HG03139 (cell line): Measurements from ENCODE around the gene ITGA3.

ENCODE experiments used
- ATAC-seq: cut with Tn5 transposase; IDR thresholded peaks from one replicate; pipeline ENCODE4 v1.9.1; 2021; ENCODE audit not compliant: unreplicated experiment

ITGA3 gene

DNA sequence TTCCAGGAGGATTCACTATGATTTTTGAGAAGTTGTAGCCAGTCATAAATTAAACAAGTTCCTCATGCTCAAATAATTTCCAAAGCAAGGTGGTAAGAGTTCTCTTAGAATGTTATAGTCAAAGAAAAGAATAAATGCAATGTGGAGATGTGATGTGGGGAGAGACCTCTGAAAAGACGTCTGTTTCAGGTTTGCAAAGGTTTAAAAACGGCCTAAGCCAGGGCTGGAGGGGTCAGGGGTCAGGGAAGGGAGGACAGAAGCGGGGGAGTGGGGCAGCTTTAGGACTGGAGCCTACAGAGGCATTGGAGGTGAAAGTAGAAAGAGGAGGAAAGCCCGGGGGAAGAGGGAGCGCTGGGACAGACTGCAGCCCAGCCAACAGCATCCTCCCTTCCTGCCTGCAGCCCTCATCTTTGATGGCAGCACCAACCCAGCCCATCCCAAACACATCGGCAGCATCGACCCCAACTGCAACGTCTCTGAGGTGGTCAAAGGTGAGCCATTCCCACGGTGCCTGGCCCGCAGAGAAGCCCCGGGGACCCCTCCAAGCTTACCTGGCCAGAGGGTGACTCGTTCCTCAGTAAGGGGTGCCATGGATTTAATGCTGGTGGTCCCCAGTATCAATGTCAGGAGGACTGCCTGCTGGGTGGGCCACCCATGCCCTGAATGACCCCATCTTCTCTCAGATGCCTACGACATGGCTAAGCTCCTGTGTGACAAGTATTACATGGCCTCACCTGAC lies 50.7 kb downstream of the ITGA3 start:
- ATAC-seq, result no peak

DNA sequence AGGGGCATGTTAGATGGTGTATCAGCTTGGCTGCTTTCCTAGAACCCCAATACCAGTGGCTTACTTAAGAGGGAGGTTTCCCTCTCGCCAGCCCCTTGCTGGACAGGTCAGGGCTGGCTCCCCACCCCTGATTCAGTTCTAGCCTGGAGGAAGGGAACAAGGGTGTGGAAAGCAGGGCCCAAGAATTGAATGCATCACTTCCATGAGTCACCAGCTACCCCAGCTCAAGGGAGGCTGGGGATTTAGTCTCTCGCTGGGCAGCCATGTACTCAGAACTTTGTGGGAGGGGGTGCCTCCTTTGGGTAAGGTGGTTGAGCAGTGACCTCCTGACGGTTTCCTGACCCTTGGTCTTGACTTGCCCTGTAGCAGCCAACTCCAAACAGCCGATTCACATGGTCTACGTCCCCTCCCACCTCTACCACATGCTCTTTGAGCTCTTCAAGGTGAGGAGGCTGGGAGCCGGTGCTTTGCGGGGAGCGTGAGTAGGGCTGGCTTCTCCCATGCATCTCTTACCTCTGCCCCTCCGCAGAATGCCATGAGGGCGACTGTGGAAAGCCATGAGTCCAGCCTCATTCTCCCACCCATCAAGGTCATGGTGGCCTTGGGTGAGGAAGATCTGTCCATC lies 52.0 kb downstream of the ITGA3 start:
- ATAC-seq, result no peak

GRCh38 chr17:50108556-50108955 lies 52.6 kb downstream of the ITGA3 start:
- no peak for ATAC-seq

GRCh38 chr17:50109207-50109606 lies 53.3 kb downstream of the ITGA3 start:
- ATAC-seq, result no peak

DNA sequence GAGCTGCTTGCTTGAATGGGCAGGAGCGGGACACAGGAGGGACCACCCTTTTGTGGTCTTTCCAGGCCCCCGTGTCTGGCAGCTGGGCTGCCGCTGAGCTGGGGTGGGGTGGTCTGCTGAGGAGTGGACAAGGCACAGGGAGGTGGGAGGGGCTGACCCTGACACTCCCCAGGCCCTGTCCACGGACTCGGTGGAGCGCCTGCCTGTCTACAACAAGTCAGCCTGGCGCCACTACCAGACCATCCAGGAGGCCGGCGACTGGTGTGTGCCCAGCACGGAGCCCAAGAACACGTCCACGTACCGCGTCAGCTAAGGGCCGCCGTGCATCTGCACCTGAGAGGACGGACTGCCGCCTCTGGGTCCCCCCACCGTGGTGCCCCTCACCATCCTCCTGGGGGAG lies 53.9 kb downstream of the ITGA3 start:
- ATAC-seq, result no peak

GRCh38 chr17:50110591-50111349 lies 54.9 kb downstream of the ITGA3 start:
- ATAC-seq, result no peak

GRCh38 chr17:50111673-50112655 lies 56.1 kb downstream of the ITGA3 start:
- ATAC-seq, result no peak

GRCh38 chr17:50112694-50113093 lies 56.8 kb downstream of the ITGA3 start:
- ATAC-seq, result no peak

DNA sequence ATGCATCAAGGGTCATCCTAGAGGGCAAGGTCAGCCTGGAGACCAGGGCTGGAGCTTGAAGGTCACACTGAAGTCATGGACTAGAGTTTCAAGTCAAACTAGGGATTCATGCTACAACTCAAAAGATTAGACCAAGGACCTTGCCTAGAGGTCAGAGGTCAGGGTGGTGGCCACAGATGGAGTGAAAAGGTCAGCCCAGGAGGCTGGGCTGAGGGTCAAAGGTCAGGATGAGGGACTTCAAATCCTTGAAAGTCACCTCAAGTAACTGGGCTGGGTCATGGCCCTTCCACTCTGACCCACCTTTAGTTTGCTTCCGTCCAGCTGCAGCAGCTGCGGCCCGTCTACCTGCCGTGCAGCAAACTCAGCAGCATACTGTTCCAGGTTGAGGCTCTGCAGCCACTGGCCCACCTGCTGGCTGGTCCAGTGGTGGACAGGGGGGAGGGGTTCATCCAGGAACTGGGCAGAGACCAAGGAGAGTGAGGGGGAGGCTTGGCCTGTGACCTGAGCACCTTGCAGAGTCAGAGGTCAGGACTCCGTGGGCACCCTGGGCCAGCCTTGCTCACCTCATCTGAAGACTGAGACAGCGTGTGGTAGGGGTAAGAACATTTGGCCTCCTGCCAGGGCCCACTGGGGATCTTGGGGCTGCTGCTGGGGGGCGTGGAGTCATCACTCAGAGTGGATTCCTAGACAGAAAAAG lies 57.9 kb downstream of the ITGA3 start:
- no peak for ATAC-seq

- ATAC-seq, result no peak
Measured at GRCh38 chr17:50114401-50114800, 58.5 kb downstream of the ITGA3 start.

DNA sequence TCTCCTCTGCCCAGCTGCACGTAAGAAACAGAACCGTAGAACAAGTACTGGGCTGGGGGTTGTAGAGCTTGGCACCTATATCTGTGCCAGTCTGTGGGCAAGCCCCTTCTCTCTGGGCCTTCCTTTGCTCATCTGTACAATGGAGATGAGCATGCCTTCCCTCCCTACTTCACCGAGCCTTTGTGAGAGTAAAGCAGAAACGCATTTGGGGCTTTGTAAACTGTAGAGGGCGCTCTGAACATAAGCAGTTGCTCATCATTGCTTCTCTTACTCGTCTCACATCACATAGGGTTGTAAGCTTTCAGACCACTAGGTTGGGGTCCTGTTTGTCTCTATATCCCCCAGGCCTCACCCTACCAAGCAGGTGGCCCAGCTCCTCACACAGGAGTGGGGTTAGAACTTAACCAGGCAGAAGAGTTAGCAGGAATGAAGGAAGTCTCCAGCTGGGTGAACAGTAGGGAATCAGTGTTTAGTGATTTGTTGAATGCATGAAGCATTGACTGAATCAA lies 59.0 kb downstream of the ITGA3 start:
- no peak for ATAC-seq

GRCh38 chr17:50115756-50116155 lies 59.8 kb downstream of the ITGA3 start:
- ATAC-seq, result no peak

DNA sequence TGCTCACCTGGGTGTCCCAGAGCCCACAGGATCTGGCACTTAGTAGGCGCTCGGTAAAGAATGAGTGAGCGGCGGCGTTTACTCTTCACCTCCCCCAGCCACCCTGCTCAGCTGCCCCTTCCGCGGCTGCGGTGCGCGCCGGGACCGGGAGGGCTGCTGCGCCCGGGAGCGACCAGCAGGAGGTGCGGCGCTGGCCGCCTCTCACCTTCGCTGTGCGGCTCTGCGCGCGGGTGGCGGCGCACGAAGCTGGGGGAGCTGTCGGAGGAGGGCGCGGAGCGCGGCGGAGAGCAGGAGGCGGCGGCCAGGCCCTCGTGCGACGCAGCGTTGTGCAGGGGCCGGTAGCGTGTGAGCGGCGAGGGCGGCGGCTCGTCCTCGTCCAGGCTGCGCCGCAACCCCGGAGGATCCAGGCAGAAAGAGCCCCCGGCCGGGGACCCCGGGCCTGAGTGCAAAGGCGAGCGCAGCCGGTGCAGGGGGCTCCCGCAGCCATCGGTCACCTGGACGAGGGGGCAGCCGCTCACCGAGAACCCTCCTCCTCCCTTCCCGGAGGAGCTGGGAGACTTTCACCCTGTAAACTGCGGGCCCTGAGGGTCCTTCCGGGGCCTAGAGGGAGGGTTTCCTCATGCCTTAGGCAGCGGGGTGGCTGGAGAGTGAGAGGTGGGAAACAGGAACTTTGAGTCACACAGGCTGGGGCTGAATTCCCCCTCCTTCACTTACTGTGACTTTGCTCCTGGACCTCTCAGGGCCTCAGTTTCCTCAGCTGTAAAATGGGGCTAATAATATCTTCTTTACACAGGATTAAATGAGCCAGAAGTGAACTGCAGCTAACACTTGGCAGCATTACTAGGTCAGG lies 61.5 kb downstream of the ITGA3 start:
- peak; percentile 52 for ATAC-seq

DNA sequence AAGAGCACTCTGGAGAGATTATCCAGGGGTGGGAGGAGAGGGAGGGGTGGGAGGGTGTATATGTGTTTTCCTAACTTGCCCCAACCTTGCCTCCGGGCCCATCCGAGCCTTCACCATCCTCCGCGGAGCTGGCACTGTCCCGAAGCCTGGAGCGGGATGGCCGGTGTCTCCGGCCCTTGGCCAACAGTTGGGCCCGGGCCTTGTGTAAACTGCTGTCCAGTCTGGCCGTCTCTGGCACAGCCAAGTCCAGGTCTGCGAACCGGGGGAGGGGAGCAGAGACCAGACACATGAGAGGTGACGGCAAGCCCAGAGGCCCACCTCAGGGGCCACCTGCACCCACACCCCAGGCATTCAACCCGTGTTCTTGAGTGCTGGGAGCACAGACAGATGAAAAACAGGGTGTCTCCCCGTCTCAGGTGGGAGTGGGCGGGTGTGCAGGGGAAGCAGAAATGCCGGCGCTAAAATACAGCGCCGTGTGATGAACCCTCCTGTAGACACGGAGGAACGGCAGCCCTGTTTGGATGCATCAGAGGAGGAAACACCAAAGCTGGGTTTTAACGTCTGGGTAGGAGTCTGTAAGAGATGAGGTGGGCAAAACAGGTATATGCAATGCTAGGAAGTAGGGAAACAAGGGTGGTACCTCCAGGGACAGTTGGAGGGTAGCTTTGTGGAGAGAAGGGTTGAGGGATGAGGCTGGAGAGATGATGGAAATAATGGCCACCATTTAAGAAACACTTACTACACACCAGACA lies 62.3 kb downstream of the ITGA3 start:
- ATAC-seq, result no peak

DNA sequence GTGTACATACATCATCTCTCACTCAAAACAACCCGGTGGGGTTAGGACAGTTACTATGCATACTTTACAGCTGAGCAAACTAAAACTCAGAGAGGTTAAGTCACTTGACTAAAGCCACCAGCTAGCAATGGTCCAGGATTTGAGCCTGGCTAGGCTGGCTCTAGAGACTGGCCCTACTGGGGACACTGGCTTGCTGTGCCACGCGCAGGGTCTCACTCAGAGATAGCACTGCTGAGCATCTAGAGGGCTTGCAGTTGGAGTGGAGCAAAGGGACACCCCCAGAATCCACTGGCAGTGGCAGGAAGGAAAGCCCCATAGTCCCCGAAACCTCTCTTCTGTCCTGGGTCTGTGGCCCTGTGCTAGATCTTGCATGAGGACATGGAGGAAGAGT lies 62.9 kb downstream of the ITGA3 start:
- ATAC-seq, result no peak

DNA sequence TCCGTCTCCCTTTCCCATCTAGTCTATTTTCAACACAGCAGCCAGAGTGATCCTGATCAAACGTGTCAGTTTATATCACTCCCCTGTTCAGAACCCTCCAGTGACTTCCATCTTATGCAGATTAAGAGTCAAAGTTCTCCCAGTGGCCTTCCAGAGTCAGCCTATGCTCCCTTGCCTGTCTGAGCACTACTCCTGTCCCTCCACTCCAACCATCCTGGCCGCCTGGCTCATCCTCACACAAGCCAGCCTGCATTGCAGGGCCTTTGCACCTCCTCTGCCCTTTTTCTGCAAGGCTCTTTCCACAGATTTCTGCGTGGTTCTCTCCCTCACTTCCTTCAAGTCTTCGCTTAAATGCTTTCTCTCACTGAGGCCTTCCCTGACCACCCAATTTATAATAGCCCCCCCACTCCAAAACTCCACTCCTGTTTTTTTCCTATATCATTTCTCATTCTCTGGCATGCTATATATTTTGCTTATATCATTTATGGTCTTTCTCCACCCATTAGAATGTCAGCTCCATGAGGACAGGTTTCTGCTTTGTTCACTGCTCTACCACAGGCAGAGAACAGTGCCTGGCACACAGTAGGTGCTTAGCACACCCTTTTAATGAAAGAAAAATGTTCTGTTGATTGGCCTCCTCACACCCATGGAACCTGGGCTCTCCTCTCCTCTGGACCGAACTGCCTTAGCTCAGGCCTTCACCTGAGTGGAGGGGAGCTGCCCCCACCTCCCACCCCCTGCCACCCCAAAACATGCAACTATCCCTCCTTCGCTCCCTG lies 64.8 kb downstream of the ITGA3 start:
- ATAC-seq, result no peak

DNA sequence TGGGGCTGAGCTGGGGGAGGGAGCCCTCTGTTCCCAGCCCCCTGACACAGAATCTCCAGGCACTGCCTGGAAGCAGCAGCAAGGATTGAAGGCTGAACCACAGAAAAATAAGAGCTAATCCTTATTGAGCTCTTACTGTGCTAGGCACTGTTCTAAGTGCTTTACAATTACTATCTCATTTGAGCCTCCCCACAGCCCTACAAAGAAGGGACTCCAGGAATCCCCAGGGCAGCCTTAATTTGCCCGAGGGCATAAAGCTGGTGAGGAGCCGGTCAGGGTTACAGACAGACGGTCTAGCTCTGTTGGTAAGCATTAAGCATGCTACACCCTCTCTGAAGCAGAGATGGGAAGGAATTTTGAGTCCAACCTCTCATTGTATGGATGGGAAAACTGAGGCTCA lies 67.0 kb downstream of the ITGA3 start:
- no peak for ATAC-seq
